Articular chondrocyte of knee joint (primary cell): ENCODE results near the gene MAGEA4. TPM values are rescaled to one million over a fixed set of nuclear protein-coding genes. Genes with fewer than 3 reads are reported as not detected.

Experiments used
- total RNA-seq: library from RNA; depleted of rRNA; stranded (reverse); fragments of >200 nt; gene quantifications from 2 replicates; pipeline ENCODE4 v1.2.3, GENCODE V29; 2012

Gene MAGEA4
- not detected in 2 replicates for total RNA-seq

GRCh38 chrX:151912780-151913179 lies at the start of gene MAGEA4:
Gene MAGEA4 (plus strand): TSS chrX:151912889. CDS start chrX:151923665, 10,776 bp downstream.

Other genes starting within 250 kb of the MAGEA4 start
- gene PRRG3, start 217.4 kb upstream of the MAGEA4 start, total RNA-seq: under 0.01 and 0.11 TPM in 2 replicates
- not detected in 2 replicates for gene FATE1, start 196.9 kb upstream of the MAGEA4 start, total RNA-seq
- gene CNGA2, start 178.1 kb upstream of the MAGEA4 start, total RNA-seq: not detected in 2 replicates
- gene GABRE, start 61.8 kb downstream of the MAGEA4 start, total RNA-seq: 15.4 and 22.9 TPM in 2 replicates
- gene MAGEA10, start 225.7 kb downstream of the MAGEA4 start, total RNA-seq: not detected in 2 replicates